HepG2 (cell line): Measurements from ENCODE around the gene NSF.
"Not testable (repeated sequence)": the region's sequence is repeated elsewhere in the genome, so short reads cannot be mapped to it uniquely, and the experiment has no call there.

ENCODE experiments used
- ARID2 ChIP-seq: sonication (generic); formaldehyde crosslinking; IDR thresholded peaks from 2 replicates; pipeline ENCODE4 v1.8.1; 2022; ENCODE audit warnings: mild to moderate bottlenecking, missing genetic modification reagents, borderline replicate concordance
- ERF ChIP-seq: IDR thresholded peaks from 2 replicates; pipeline ENCODE4 v1.6.1; 2018; ENCODE audit warnings: missing biosample characterization, missing genetic modification reagents
- HDAC2 ChIP-seq: sonication (generic); formaldehyde crosslinking; IDR thresholded peaks from 2 replicates; pipeline ENCODE4 v1.4.0; 2020; ENCODE audit warnings: missing genetic modification reagents
- NR2C2 ChIP-seq: sonication (generic); formaldehyde crosslinking; IDR thresholded peaks from 2 replicates; pipeline ENCODE4 v1.4.0; 2020; ENCODE audit warnings: missing genetic modification reagents, mild to moderate bottlenecking, moderate library complexity, borderline replicate concordance
- POLR2AphosphoS2 ChIP-seq: IDR thresholded peaks from 2 replicates; pipeline ENCODE4 v1.6.1; 2011; ENCODE audit warnings: low read depth, low read length, improper control_type of control experiment
- TBP ChIP-seq: sonication (generic); formaldehyde crosslinking; IDR thresholded peaks from 2 replicates; pipeline ENCODE4 v1.5.0; 2020; ENCODE audit warnings: missing genetic modification reagents
- ZNF44 ChIP-seq: sonication (generic); formaldehyde crosslinking; IDR thresholded peaks from 2 replicates; pipeline ENCODE4 v1.5.1; 2020; ENCODE audit warnings: mild to moderate bottlenecking, missing genetic modification reagents
- TF ChIP-seq, protein P1 (sequence below): sonication (generic); formaldehyde crosslinking; IDR thresholded peaks from 2 replicates; pipeline ENCODE4 v1.5.0; 2020; ENCODE audit warnings: mild to moderate bottlenecking, missing genetic modification reagents, moderate library complexity
- TF ChIP-seq, protein P2 (sequence below), 2 experiments: IDR thresholded peaks; 2 replicates each; pipeline ENCODE4 v1.6.1; 2011 to 2012; ENCODE audit warnings: low read length in 2 of 2, borderline replicate concordance in 1 of 2, low read depth in 1 of 2, mild to moderate bottlenecking in 1 of 2, moderate library complexity in 1 of 2
- TF ChIP-seq, protein P3 (sequence below): sonication (generic); formaldehyde crosslinking; IDR thresholded peaks from 2 replicates; pipeline ENCODE4 v1.5.0; 2020; ENCODE audit warnings: missing genetic modification reagents
- TF ChIP-seq, protein P4 (sequence below): sonication (generic); formaldehyde crosslinking; IDR thresholded peaks from 2 replicates; pipeline ENCODE4 v1.4.0; 2020; ENCODE audit warnings: mild to moderate bottlenecking, missing genetic modification reagents

DNA sequence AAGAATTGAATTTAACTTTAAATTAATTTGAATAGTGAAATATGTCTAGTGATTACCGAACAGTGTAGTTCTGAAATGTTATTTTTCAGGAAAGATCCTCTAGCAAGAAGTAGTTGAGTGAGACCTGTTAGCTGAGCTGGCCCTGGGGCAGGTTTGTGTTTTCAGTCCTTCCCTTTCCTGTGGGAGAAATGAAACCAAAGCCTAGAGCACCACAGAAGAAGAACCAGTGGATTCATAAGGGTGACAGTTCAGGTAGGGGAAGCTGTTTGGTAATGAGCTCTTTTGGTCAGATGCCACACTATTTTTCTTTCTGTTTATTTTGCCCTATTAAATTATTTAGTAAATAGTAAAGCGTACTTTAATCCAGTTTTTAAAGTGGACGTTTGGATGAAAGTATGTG lies 26.7 kb downstream of the NSF start:
- TF ChIP-seq NR2C2 (CRISPR knock-in tag); HDAC2 (CRISPR knock-in tag); ARID2 (CRISPR knock-in tag); POLR2AphosphoS2; ZNF44 (CRISPR knock-in tag); ERF (CRISPR knock-in tag); TBP (CRISPR knock-in tag): not testable (repeated sequence)
- TF ChIP-seq, protein P1, sequence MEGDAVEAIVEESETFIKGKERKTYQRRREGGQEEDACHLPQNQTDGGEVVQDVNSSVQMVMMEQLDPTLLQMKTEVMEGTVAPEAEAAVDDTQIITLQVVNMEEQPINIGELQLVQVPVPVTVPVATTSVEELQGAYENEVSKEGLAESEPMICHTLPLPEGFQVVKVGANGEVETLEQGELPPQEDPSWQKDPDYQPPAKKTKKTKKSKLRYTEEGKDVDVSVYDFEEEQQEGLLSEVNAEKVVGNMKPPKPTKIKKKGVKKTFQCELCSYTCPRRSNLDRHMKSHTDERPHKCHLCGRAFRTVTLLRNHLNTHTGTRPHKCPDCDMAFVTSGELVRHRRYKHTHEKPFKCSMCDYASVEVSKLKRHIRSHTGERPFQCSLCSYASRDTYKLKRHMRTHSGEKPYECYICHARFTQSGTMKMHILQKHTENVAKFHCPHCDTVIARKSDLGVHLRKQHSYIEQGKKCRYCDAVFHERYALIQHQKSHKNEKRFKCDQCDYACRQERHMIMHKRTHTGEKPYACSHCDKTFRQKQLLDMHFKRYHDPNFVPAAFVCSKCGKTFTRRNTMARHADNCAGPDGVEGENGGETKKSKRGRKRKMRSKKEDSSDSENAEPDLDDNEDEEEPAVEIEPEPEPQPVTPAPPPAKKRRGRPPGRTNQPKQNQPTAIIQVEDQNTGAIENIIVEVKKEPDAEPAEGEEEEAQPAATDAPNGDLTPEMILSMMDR (CRISPR knock-in tag) = not testable (repeated sequence)
- TF ChIP-seq, protein P2, sequence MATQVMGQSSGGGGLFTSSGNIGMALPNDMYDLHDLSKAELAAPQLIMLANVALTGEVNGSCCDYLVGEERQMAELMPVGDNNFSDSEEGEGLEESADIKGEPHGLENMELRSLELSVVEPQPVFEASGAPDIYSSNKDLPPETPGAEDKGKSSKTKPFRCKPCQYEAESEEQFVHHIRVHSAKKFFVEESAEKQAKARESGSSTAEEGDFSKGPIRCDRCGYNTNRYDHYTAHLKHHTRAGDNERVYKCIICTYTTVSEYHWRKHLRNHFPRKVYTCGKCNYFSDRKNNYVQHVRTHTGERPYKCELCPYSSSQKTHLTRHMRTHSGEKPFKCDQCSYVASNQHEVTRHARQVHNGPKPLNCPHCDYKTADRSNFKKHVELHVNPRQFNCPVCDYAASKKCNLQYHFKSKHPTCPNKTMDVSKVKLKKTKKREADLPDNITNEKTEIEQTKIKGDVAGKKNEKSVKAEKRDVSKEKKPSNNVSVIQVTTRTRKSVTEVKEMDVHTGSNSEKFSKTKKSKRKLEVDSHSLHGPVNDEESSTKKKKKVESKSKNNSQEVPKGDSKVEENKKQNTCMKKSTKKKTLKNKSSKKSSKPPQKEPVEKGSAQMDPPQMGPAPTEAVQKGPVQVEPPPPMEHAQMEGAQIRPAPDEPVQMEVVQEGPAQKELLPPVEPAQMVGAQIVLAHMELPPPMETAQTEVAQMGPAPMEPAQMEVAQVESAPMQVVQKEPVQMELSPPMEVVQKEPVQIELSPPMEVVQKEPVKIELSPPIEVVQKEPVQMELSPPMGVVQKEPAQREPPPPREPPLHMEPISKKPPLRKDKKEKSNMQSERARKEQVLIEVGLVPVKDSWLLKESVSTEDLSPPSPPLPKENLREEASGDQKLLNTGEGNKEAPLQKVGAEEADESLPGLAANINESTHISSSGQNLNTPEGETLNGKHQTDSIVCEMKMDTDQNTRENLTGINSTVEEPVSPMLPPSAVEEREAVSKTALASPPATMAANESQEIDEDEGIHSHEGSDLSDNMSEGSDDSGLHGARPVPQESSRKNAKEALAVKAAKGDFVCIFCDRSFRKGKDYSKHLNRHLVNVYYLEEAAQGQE (IDR thresholded peaks at IDR 0.05; ENCODE audit: borderline replicate concordance in 1 of 2, low read depth in 1 of 2, low read length in 2 of 2) = not testable (repeated sequence)
- TF ChIP-seq, protein P3, sequence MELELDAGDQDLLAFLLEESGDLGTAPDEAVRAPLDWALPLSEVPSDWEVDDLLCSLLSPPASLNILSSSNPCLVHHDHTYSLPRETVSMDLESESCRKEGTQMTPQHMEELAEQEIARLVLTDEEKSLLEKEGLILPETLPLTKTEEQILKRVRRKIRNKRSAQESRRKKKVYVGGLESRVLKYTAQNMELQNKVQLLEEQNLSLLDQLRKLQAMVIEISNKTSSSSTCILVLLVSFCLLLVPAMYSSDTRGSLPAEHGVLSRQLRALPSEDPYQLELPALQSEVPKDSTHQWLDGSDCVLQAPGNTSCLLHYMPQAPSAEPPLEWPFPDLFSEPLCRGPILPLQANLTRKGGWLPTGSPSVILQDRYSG (CRISPR knock-in tag) = not testable (repeated sequence)
- TF ChIP-seq, protein P4, sequence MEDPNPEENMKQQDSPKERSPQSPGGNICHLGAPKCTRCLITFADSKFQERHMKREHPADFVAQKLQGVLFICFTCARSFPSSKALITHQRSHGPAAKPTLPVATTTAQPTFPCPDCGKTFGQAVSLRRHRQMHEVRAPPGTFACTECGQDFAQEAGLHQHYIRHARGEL (CRISPR knock-in tag) = not testable (repeated sequence)
